IMR-90 (cell line): Measurements from ENCODE around the gene MRTFA. TPM values are rescaled to one million over a fixed set of nuclear protein-coding genes. Genes with fewer than 3 reads are reported as not detected.

Source experiments
- ATAC-seq: fragments of 200-7000 bp; cut with Tn5 transposase; 2 replicates; pipeline ENCODE4 v1.9.1; 2020; ENCODE audit warnings: low read depth, mild to moderate bottlenecking, moderate library complexity
- BruUV-seq: library from RNA; stranded (reverse); fragments of 400-500 nt; replicated peaks from 2 replicates; lab custom pipeline; 2021; lab: Mats Ljungman, UMichigan
- CTCF ChIA-PET: fragments of 300-600 bp; formaldehyde crosslinking; extraction: SDS; loops from one replicate; lab custom pipeline; 2021; ENCODE audit warnings: antibody characterized with exemption; lab: Yijun Ruan, JAX
- POLR2A ChIA-PET: fragments of 300-600 bp; sonication (Branson Sonifier 250); formaldehyde crosslinking; loops from one replicate; lab custom pipeline; 2022; ENCODE audit warnings: antibody characterized with exemption; ENCODE audit not compliant: unreplicated experiment; lab: Charles Lee
- DNase-seq: peaks from one replicate; pipeline ENCODE4 v3.0.0; 2013
- H2AFZ ChIP-seq: replicated peaks from 2 replicates; pipeline ENCODE3; 2013; ENCODE audit warnings: low read length, mild to moderate bottlenecking; ENCODE audit not compliant: poor library complexity
- H2AK5ac ChIP-seq: 2 replicates; pipeline ENCODE4 v1.6.1; 2013; ENCODE audit warnings: low read depth, low read length, inconsistent platforms
- H2AK9ac ChIP-seq: replicated peaks from 2 replicates; pipeline ENCODE3; 2013; ENCODE audit warnings: mild to moderate bottlenecking, low read depth, low read length, moderate library complexity; ENCODE audit not compliant: poor library complexity
- H2BK120ac ChIP-seq: 2 replicates; pipeline ENCODE4 v1.6.1; 2013; ENCODE audit warnings: low read depth, low read length, inconsistent platforms
- H2BK15ac ChIP-seq: 3 replicates; pipeline ENCODE4 v1.6.1; 2013; ENCODE audit warnings: low read depth, low read length, inconsistent platforms
- H2BK20ac ChIP-seq: 2 replicates; pipeline ENCODE4 v1.6.1; 2013; ENCODE audit warnings: low read depth, mild to moderate bottlenecking, inconsistent platforms, low read length, moderate library complexity
- H2BK5ac ChIP-seq: 2 replicates; pipeline ENCODE4 v1.6.1; 2013; ENCODE audit warnings: mild to moderate bottlenecking, low read depth, low read length, inconsistent platforms; ENCODE audit not compliant: poor library complexity, severe bottlenecking
- H3K14ac ChIP-seq: replicated peaks from 2 replicates; pipeline ENCODE4 v1.6.1; 2013; ENCODE audit warnings: low read depth, low read length, inconsistent platforms
- H3K18ac ChIP-seq: 2 replicates; pipeline ENCODE4 v1.6.1; 2013; ENCODE audit warnings: low read depth, low read length, control low read depth
- H3K23ac ChIP-seq: 2 replicates; pipeline ENCODE4 v1.6.1; 2013; ENCODE audit warnings: low read depth, low read length, inconsistent platforms
- H3K27ac ChIP-seq: 2 replicates; pipeline ENCODE4 v1.5.1; 2013; ENCODE audit warnings: mild to moderate bottlenecking, control low read depth, low read length; ENCODE audit not compliant: insufficient read depth
- H3K27me3 ChIP-seq: 2 replicates; pipeline ENCODE4 v1.6.1; 2013; ENCODE audit warnings: low read length; ENCODE audit not compliant: control insufficient read depth, insufficient read depth
- H3K36me3 ChIP-seq: 2 replicates; pipeline ENCODE4 v1.6.1; 2013; ENCODE audit warnings: low read length, mixed read lengths; ENCODE audit not compliant: control insufficient read depth, insufficient read depth
- H3K4ac ChIP-seq: 2 replicates; pipeline ENCODE4 v1.6.1; 2013; ENCODE audit warnings: low read depth, low read length, inconsistent platforms
- H3K4me1 ChIP-seq: 2 replicates; pipeline ENCODE4 v1.6.1; 2013; ENCODE audit warnings: low read length, mixed read lengths; ENCODE audit not compliant: control insufficient read depth, insufficient read depth
- H3K4me2 ChIP-seq: 2 replicates; pipeline ENCODE4 v1.6.1; 2013; ENCODE audit warnings: low read depth, mild to moderate bottlenecking, control low read depth, low read length, moderate library complexity
- H3K4me3 ChIP-seq: 2 replicates; pipeline ENCODE4 v1.5.1; 2013; ENCODE audit warnings: low read depth, mild to moderate bottlenecking, control low read depth, low read length, moderate library complexity; ENCODE audit not compliant: insufficient read depth
- H3K56ac ChIP-seq: 2 replicates; pipeline ENCODE4 v1.6.1; 2013; ENCODE audit warnings: low read length, inconsistent platforms; ENCODE audit not compliant: insufficient read depth; ENCODE audit errors: extremely low read depth
- H3K79me1 ChIP-seq, 2 experiments: 2 replicates each; pipeline ENCODE4 v1.6.1; 2013; ENCODE audit warnings: low read length in 2 of 2, inconsistent platforms in 1 of 2, low read depth in 1 of 2
- H3K9ac ChIP-seq: 2 replicates; pipeline ENCODE4 v1.6.1; 2013; ENCODE audit warnings: low read depth, low read length, control low read depth
- H3K9me1 ChIP-seq: 2 replicates; pipeline ENCODE4 v1.6.1; 2013; ENCODE audit warnings: low read length, inconsistent platforms; ENCODE audit not compliant: insufficient read depth
- H3K9me3 ChIP-seq: 2 replicates; pipeline ENCODE4 v1.6.1; 2013; ENCODE audit warnings: low read length; ENCODE audit not compliant: control insufficient read depth, insufficient read depth
- H4K20me1 ChIP-seq: 2 replicates; pipeline ENCODE4 v1.6.1; 2013; ENCODE audit warnings: low read length, inconsistent platforms; ENCODE audit not compliant: insufficient read depth
- H4K5ac ChIP-seq: 2 replicates; pipeline ENCODE4 v1.6.1; 2013; ENCODE audit warnings: mild to moderate bottlenecking, low read depth, low read length, control low read depth
- H4K8ac ChIP-seq, 2 experiments: 2 replicates each; pipeline ENCODE4 v1.6.1; 2013; ENCODE audit warnings: low read depth in 2 of 2, low read length in 2 of 2, control low read depth in 1 of 2, inconsistent platforms in 1 of 2
- H4K91ac ChIP-seq: 2 replicates; pipeline ENCODE4 v1.6.1; 2013; ENCODE audit warnings: low read depth, low read length, inconsistent platforms; ENCODE audit not compliant: insufficient read depth
- CHD1 ChIP-seq: IDR thresholded peaks from 2 replicates; pipeline ENCODE4 v1.6.1; 2012; ENCODE audit warnings: low read depth, low read length, improper control_type of control experiment
- ELK1 ChIP-seq: fragments of 150-350 bp; IDR thresholded peaks from 2 replicates; pipeline ENCODE4 v1.6.1; 2016; ENCODE audit warnings: low read depth, mild to moderate bottlenecking, low read length, moderate library complexity, borderline replicate concordance
- FOS ChIP-seq: fragments of 150-350 bp; IDR thresholded peaks from 2 replicates; pipeline ENCODE4 v1.6.1; 2016; ENCODE audit warnings: low read depth, low read length
- MAFK ChIP-seq: IDR thresholded peaks from 2 replicates; pipeline ENCODE4 v1.6.1; 2012; ENCODE audit warnings: low read depth, low read length, improper control_type of control experiment
- MAZ ChIP-seq: IDR thresholded peaks from 2 replicates; pipeline ENCODE4 v1.6.1; 2012; ENCODE audit warnings: low read depth, mild to moderate bottlenecking, low read length, improper control_type of control experiment, moderate library complexity, borderline replicate concordance
- MXI1 ChIP-seq: IDR thresholded peaks from 2 replicates; pipeline ENCODE4 v1.6.1; 2012; ENCODE audit warnings: low read depth, mild to moderate bottlenecking, low read length, moderate library complexity, borderline replicate concordance
- RFX5 ChIP-seq: IDR thresholded peaks from 2 replicates; pipeline ENCODE4 v1.8.0; 2012; ENCODE audit warnings: low read depth, mild to moderate bottlenecking, low read length, moderate library complexity
- WGBS, 2 experiments: methylation state at CpG; one replicate each; pipeline versions ENCODE4 v1.1.5 to v1.1.7; 2013; ENCODE audit warnings: missing lambda C conversion rate in 2 of 2; ENCODE audit not compliant: insufficient read length in 1 of 2; ENCODE audit errors: extremely low coverage in 2 of 2; 5-methylcytosine and 5-hydroxymethylcytosine counted together
- dilution Hi-C: fragments of 300-500 bp; cut with HindIII; formaldehyde crosslinking; loops from one replicate; pipeline ENCODE4 v1.14.3; 2018; ENCODE audit warnings: low sequenced_read_pairs; ENCODE audit not compliant: unreplicated experiment
- in situ Hi-C: fragments of 300-500 bp; cut with MboI; formaldehyde crosslinking; loops from 3 replicates; pipeline ENCODE4 v1.14.3; 2019; ENCODE audit warnings: low sequenced_read_pairs, inconsistent platforms, mixed read lengths
- intact Hi-C: fragments of 100-400 bp; cut with micrococcal nuclease; formaldehyde crosslinking; loops from 2 replicates; pipeline ENCODE4 v1.10.0; 2022
- polyA plus RNA-seq, 3 experiments: library from polyadenylated mRNA; depleted of rRNA; stranded (reverse); fragments of >200 nt; gene quantifications; 2 replicates each; pipeline ENCODE4 v1.2.3, GENCODE V29; 2012; ENCODE audit warnings: low replicate concordance in 1 of 3
- total RNA-seq: library from RNA; depleted of rRNA; stranded (reverse); fragments of >200 nt; gene quantifications from 2 replicates; pipeline ENCODE4 v1.2.3, GENCODE V29; 2012
- TF ChIP-seq, protein P1 (sequence below): conservative IDR thresholded peaks from 2 replicates; pipeline ENCODE4 v1.5.1; 2012; ENCODE audit warnings: mild to moderate bottlenecking, low read depth, low read length, improper control_type of control experiment

The MRTFA gene
- total and polyA plus RNA-seq, 2 of the 4 experiments (the other 2 are of a cell fraction) = 12.5 to 17.2 TPM

- no peak overlapping the region for H3K4me2 ChIP-seq
- H2AK9ac ChIP-seq = no peak overlapping the region
- no CpG with 5 or more reads among the region's 2 CpGs for WGBS, 2 experiments
- no peak overlapping the region for H3K4ac ChIP-seq
- H3K4me1 ChIP-seq = peaks cover 9% of the 10 kb centered on the region
- no peak overlapping the region for H2AK5ac ChIP-seq
- intact Hi-C loops (no loop called here), dilution Hi-C loops (no loop called here), in situ Hi-C loops (no loop called here)
- ChIA-PET POLR2A (no interaction called here), CTCF (no interaction called here)
- TF ChIP-seq ELK1 (no peak), MAFK (no peak), FOS (no peak), CHD1 (no peak), MAZ (no peak), RFX5 (no peak), MXI1 (no peak)
- TF ChIP-seq, protein P1, sequence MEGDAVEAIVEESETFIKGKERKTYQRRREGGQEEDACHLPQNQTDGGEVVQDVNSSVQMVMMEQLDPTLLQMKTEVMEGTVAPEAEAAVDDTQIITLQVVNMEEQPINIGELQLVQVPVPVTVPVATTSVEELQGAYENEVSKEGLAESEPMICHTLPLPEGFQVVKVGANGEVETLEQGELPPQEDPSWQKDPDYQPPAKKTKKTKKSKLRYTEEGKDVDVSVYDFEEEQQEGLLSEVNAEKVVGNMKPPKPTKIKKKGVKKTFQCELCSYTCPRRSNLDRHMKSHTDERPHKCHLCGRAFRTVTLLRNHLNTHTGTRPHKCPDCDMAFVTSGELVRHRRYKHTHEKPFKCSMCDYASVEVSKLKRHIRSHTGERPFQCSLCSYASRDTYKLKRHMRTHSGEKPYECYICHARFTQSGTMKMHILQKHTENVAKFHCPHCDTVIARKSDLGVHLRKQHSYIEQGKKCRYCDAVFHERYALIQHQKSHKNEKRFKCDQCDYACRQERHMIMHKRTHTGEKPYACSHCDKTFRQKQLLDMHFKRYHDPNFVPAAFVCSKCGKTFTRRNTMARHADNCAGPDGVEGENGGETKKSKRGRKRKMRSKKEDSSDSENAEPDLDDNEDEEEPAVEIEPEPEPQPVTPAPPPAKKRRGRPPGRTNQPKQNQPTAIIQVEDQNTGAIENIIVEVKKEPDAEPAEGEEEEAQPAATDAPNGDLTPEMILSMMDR = no peak
- no peak overlapping the region for H4K8ac ChIP-seq
- H3K9me3 ChIP-seq = no peaks in the 10 kb centered on the region
- no peak overlapping the region for H2BK20ac ChIP-seq
- H3K27ac ChIP-seq = no peak overlapping the region
- DNase-seq (no peak), ATAC-seq (no peak)
- H3K56ac ChIP-seq = no peak overlapping the region
- peaks cover 25% of the 10 kb centered on the region for H3K9me1 ChIP-seq
- H3K4me3 ChIP-seq = no peak overlapping the region
- no peak overlapping the region for H4K91ac ChIP-seq
- BruUV-seq = no TSS peak
- H3K9ac ChIP-seq = no peak overlapping the region
- H3K18ac ChIP-seq = no peak overlapping the region
- H3K23ac ChIP-seq = no peak overlapping the region
- no peak overlapping the region for H4K5ac ChIP-seq
- peaks cover 72% of the 10 kb centered on the region for H4K20me1 ChIP-seq
- no peaks in the 10 kb centered on the region for H3K27me3 ChIP-seq
- H2BK15ac ChIP-seq = no peak overlapping the region
- H3K36me3 ChIP-seq = no peaks in the 10 kb centered on the region; the same call in 1 of the 2 replicates
- H2BK120ac ChIP-seq = no peak overlapping the region
- H2BK5ac ChIP-seq = no peak overlapping the region
- H2AFZ ChIP-seq = no peak overlapping the region
- H3K14ac ChIP-seq = no peak overlapping the region
- peaks cover 34 to 85% of the 10 kb centered on the region in 2 experiments for H3K79me1 ChIP-seq
These were observed 44.0 kb downstream of the MRTFA start for GRCh38 chr22:40592352-40593113.
